GM18907 (cell line): Measurements from ENCODE around the gene SUSD3.

Experiments
- ATAC-seq: cut with Tn5 transposase; IDR thresholded peaks from one replicate; pipeline ENCODE4 v1.9.1; 2021; ENCODE audit warnings: mild to moderate bottlenecking, moderate library complexity; ENCODE audit not compliant: unreplicated experiment

Gene SUSD3

GRCh38 chr9:93121316-93122241 is 63.1 kb downstream of the SUSD3 start:
- no peak for ATAC-seq

DNA sequence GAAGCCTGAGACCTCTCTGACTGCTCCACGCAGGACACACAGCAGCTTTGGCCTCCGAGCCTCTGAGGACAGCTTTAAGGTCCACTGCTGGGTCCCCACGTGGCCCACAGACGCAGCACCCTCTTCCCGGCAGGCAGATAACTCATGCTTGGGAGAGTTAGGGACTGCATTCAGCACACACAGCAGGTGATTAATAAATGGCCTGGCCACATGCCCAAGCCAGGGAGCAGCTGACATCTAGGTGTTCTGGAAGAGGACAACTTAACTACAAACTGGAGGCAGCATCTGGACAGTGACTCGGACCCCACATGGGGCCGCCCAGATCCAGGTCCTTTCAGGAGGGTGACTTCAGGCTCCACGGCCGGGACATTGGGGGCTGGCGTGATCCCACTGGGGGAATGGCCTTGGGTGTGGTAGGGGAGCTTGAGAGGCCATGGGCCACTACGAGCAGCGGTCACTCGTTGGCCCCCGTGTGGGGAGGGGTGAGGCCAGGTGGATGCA is 64.3 kb downstream of the SUSD3 start:
- ATAC-seq = no peak

DNA sequence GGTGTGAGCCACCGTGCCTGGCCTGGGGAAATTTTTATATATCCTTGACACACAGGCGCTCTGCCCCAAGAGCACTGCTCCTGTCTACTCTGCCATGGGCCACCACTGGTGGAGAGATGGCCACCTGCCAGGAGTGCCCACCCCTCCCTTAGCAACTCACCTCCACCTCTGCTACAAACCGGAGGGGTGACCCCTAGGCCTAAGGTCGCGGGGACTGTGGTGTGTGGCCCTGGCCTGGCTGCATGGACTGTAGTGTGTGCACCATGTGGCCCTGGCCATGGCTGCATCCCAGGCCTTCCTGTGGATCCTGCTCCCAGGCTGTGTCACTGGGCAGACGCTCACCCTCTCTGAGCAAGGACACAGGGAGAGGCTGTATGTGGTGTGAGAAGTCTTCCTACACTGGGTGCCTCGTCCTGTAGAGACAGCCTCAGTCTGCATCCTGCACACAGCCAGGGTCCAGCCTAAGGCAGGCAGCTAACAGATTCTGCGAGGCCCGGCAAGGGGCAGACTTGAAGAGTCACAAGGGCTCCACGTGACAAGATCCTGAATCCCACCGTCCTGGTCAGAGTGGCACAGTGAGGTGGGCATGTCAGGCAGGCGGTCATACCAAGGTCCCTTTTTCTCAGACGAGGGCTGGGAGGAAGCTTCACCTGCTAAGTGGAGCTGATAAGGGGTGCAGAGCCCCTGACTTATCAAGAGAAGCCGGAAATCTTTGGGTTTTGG is 65.2 kb downstream of the SUSD3 start:
- no peak for ATAC-seq

DNA sequence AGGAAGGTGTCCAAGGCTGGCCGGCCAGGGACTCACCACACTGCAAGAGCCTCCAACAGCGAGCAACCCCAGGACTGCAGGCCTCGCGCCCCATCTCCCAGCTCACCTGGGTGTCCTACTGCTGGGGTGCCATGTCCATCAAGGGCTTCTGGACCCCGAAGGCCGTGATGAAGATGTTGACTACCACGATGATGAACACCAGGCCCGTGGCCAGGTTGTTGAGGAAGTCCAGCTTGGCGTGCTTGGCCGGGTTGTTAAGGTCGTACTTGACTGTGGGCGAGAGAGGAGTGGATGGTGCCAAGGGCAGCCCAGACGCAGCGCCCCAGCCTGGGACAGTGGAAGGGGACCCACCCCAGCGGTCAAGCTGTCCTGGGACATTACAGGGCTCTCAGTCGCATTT is 66.3 kb downstream of the SUSD3 start:
- ATAC-seq = no peak

- ATAC-seq = no peak
Observed at GRCh38 chr9:93125331-93125894, 66.9 kb downstream of the SUSD3 start.

DNA sequence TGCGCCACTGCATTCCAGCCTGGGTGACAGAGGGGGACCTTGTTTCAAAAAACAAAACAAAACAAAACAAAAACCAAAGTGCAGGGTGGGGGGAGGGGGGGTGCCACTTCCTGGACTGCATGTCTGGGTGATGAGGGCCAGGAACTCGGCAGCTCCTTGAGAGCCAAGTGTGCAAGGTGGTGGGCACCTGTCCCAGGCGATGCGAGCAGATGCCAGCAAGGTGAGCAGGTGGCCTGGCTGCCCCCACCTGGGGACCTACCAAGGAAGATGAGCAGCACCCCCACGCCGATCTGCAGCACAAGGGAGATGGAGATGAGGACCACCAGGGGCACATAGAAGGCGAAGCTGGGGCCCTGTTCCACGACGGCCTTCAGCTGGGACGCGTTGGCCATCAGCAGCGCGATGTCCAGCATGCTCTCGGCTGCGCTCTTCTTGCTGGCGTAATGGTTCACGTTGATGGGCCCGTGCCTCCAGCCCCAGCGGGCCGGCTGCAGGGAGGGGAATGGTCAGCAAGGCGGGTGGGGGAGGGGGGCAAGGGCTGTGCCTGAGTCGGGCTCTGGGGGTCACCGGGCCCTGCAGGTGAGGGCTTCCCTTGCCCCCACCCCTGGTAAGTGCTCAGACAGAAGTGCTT is 67.8 kb downstream of the SUSD3 start:
- ATAC-seq = no peak

DNA sequence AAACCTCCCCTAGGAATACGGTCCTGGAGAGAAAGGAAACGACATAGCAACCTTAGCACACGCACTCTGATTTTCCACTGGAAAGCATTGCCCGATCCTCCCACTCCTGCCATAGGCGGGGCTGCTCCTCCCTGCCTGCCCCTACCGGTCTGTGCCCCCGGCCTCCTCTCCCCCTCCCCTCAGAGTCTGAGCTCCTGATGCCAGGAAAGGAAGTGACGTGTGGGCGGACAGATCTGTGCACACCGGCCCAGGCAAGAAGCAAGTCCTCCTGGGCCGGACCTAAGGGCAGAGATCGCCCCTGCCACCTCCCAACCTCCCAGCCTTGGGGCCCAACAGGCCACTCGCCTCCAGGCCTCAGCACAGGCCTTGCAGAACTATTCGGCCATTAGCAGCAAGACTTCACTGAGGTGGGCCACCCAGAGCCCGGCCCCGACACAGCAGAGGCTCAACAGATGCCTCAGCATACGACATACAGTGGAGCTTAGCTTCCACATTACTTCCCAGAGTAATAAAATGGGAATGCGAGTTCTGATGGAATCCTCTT is 68.4 kb downstream of the SUSD3 start:
- ATAC-seq = no peak

- no peak for ATAC-seq
Observed at GRCh38 chr9:93127395-93127911, 69.0 kb downstream of the SUSD3 start.

DNA sequence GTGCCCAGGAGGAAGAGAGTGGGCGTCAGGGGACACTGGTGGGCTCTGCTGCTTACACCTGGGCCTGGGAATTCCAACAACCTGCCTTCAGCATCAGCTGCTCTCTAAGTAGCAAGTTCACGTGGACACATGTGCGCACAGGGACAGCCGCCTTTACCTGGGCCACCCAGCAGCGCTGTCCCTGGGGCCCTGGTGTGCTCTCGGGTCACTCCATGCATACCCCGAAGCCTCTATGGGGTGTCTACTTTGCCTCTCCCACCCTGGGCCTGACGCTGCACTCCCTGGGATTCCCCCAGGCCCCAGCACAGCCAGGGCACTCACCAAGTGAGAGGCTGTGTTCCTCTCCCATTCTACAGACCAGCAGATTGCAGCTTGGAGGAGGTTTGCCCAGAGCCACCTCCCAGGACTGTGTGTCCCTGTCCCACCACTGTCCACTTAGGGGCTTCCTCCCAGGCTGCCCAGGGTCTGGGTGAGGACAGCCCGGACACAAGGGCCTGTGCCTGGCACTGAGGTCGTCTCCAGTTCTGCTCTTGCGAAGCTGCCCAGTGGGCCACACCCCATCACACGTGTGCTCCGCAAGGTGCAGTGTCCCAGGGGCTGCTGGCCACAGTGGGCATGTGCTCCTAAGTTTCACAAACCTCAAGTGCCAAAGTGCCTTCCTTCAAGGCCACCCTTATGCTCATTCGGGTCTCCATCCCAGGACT is 69.7 kb downstream of the SUSD3 start:
- no peak for ATAC-seq

DNA sequence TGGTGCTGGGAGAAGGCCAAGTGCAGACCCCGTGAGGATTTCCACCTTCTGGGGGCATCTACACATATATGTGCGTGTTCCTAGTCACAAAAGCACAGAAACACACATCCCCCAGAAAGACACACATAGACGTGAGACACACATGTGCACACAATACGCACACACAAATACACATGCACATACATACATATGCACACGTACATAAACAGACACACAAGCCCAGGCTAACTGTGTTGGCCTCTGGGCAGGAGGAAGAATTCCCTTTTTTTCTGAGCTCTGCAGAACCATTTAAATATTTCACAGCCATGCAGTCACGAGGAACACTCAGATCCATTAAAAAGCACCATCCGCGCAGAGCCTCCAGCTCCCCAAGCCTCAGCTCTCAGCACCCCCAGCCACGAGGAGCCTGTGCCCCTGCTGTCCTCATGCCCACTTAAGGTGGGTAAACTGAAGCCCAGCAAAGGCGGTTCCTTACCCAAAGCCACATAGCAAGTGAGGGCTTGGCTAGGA is 70.3 kb downstream of the SUSD3 start:
- no peak for ATAC-seq

- ATAC-seq = no peak
Observed at GRCh38 chr9:93129286-93129685, 70.8 kb downstream of the SUSD3 start.

- ATAC-seq = no peak
Observed at GRCh38 chr9:93129691-93130500, 71.4 kb downstream of the SUSD3 start.

DNA sequence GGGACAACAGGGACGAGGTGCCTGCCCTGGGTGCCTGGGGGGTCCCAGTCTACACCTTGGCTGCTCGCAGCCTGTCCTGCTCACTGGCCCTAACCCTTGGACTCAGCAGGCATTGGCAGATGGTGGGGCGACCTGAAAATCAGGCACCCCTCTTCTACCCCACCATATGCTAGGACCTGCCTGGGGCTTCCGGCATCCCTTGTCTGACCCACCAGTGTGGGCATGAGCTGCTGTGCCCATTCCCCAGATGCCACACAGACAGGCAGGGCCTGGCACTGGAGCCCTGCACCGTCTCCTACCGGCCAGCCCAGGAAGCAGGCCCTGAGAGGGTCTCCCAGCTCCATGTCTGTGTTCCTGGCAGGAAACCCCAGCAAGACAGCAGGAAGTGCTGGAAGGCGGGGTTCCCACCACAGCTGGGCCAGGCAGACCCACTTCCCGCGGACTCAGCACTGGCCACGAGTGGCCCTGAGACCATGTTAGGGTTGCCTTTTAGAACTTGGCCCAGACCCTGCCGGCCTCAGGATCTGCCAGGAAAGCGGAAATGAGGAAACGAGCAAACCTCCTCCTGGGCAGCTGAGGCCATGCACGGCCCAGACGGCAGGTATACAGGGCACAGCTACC is 72.5 kb downstream of the SUSD3 start:
- no peak for ATAC-seq

- no peak for ATAC-seq
Observed at GRCh38 chr9:93131599-93132286, 73.2 kb downstream of the SUSD3 start.

- ATAC-seq = no peak
Observed at GRCh38 chr9:93132287-93132927, 73.9 kb downstream of the SUSD3 start.

DNA sequence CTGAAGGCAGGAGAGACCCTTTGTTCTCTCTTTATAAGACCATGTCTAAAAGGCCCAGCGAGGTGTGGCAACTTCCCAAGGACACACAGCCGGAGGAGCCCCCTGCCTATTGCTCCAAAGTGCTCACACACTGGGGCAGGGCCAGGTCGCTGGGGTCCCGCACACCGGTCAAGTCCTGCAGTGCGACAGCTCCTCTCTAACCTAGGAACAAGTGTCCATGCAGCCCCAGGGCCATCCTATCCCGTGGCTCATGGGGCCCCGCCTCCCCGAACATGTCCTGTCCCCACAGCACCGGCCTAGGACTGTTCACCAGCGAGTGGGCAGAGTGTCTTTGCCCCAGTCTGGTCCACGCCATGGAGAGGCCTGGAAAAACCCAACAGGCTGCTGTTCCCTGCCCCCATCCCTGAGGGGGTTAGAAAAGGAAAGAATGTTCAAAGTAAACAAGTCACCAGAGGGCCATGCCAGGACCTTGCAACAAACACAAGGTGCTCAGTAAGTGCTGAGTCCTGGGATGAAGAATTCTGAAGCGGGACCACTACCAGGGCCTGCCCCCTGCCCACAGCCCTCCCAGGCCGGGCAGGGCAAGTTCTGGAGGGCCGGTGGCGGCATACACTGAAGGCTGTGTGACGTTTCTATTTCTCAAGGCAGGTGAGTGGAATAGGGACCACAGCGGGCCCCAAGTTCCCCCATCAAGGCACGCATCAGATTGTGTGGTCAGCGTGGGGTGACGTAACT is 74.6 kb downstream of the SUSD3 start:
- no peak for ATAC-seq

GRCh38 chr9:93133681-93134014 is 75.1 kb downstream of the SUSD3 start:
- ATAC-seq = peak; percentile 52
